GM21529 (cell line): ENCODE data around the gene RAET1L.
"Not testable (repeated sequence)": the region's sequence is repeated elsewhere in the genome, so short reads cannot be mapped to it uniquely, and the experiment has no call there.

ENCODE experiments used
- ATAC-seq: cut with Tn5 transposase; IDR thresholded peaks from one replicate; pipeline ENCODE4 v1.9.1; 2021; ENCODE audit not compliant: unreplicated experiment

RAET1L gene, protein sequence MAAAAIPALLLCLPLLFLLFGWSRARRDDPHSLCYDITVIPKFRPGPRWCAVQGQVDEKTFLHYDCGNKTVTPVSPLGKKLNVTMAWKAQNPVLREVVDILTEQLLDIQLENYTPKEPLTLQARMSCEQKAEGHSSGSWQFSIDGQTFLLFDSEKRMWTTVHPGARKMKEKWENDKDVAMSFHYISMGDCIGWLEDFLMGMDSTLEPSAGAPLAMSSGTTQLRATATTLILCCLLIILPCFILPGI

DNA sequence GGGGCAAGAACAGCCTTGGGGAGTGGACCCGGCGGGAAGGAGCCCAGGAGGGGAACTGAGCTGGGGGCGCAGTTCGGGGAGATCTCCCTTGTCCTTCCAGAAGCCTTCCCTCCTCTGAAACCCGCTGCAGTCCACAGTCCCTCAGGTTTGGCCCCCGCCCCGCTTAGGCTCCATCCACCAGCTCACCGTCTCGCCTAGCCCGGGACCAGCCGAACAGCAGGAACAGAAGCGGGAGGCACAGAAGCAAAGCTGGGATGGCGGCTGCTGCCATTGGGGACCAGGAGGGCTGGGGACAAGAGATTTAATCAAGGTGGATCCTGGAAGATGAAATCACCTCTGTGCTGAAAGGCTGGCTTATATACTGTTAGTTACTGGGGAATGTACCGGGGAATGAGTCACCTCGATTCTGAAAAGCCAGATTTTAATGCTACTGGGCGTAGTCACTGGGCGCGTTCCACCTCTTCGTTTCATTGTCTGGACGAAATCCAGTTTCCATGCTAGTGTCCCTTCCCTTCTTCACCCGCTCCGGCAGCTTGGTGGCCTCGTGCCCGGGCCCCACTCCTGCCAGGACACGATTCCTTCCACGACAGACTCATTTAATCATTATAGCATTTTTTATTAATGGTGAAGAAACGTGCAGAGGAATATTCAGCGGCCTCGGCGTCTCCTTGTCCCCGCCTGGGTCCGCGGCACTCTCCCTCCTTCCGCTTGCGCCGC lies at the start of gene RAET1L:
Gene RAET1L (minus strand): TSS at position 332 of the 717 bp plus-strand sequence. CDS start 61 bp downstream, at position 271.
- no peak for ATAC-seq

DNA sequence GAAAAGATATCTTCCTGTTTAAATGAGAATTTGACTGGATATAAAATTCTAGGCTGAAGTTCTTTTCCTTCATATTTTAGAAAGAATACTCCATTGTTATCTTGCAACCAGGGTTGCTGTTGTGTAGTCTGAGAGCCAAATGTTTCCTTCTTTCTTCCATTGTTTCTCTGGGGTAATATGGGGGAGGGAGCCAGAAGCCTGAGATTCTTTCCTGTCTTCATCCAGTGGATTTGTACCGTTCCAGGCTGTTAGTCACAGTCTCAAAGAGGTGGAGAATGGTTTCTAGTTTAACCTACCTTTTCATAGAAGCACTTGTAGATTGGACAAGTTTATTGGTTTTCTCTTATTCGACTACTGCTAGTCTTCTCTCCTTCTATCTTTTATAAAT lies 49.7 kb upstream of the RAET1L start:
- no peak for ATAC-seq

GRCh38 chr6:150074396-150075033 lies 49.2 kb upstream of the RAET1L start:
- not testable (repeated sequence) for ATAC-seq

- ATAC-seq: no peak
These were observed 46.9 kb upstream of the RAET1L start for GRCh38 chr6:150072201-150072600.

- ATAC-seq: no peak
These were observed 45.0 kb upstream of the RAET1L start for GRCh38 chr6:150070236-150070818.

DNA sequence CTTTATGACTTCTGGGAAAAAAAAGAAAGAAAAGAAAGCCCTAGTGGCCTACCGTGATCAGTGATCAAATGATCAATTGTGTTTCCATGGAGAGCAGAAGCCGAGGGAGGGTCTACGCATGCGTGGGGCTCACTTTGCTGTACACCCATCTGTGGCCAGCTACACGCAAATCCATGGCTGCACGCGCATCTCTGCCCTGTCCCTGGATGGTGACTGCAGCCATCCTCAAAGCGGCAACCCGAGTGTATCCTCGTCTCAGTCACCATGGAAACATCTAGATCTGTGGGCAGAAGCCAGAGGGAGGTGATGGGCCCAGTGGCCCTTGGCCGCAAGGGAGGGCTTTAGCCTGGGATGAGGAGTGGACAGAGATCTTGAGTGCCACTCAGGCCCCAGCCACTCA lies 44.4 kb upstream of the RAET1L start:
- ATAC-seq: no peak

- ATAC-seq: no peak
These were observed 43.7 kb upstream of the RAET1L start, which contains the start of gene ULBP3 for GRCh38 chr6:150068720-150069648. Gene ULBP3 (minus strand): TSS chr6:150069121. CDS start chr6:150069066, 55 bp downstream.

DNA sequence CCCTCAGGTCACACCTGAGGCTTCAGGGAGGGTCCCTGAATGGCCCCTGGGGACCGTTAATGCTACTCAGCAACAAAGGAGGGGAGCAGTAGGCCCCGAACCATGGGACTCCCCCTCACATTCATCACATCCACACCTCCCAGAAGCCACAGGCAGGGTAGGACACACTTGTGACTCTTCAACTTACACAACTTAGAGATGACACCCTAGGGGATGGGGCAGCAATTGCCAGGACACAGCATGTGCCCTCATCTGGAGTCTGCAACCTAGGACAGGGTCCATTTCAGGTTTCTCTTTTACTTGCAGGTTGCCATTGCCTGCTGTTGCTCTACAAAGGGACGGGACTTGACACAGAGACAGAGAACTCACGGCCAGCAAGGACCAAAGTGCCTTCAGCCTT lies 42.8 kb upstream of the RAET1L start:
- ATAC-seq: no peak

GRCh38 chr6:150065083-150065482 lies 39.8 kb upstream of the RAET1L start:
- no peak for ATAC-seq

- no peak for ATAC-seq
These were observed 38.3 kb upstream of the RAET1L start for GRCh38 chr6:150063640-150064039.

GRCh38 chr6:150059973-150060372 lies 34.6 kb upstream of the RAET1L start:
- ATAC-seq: not testable (repeated sequence)

DNA sequence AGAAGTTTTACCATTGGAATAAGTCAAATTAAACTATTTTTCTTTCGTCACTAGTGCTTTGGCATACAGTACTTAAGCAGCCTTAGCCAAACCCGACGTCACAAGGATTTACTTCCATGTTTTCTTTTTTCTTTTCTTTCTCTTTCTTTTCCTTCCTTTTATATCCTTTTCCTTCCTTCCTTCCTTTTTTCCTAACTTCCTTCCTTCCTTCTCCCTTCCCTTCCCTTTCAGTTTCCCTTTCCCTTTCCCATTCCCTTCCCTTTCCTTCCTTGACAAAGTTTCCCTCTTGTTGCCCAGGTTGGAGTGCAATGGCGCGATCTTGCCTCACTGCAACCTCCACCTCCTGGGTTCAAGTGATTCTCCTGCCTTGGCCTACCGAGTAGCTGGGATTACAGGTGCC lies 33.7 kb upstream of the RAET1L start:
- no peak for ATAC-seq

- ATAC-seq: no peak
These were observed 33.0 kb upstream of the RAET1L start for GRCh38 chr6:150058231-150058792.

DNA sequence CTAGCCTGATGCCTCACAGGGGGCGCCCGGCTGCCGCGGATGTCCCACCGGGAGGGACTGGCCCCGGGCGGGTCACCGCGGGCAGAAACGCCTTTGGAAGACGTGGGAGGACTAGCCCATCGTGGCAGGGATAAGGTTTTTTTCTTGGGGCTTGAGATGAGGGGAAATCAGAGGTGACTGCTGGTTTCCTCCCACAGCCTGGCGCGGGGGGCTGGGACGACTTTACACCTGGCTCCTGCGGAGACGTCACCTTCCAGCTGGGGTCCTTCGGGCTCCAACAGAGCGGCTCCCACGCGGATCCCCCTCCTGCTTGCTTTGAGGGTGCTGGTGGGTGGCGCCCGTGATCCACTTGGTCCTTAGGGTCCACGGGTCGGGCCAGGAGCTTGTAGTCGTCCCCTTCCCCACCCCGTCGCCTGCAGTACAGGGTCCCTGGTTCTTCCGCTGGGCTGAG lies 32.2 kb upstream of the RAET1L start:
- ATAC-seq: no peak

- no peak for ATAC-seq
These were observed 31.6 kb upstream of the RAET1L start for GRCh38 chr6:150056916-150057315.

GRCh38 chr6:150056156-150056555 lies 30.8 kb upstream of the RAET1L start:
- no peak for ATAC-seq

DNA sequence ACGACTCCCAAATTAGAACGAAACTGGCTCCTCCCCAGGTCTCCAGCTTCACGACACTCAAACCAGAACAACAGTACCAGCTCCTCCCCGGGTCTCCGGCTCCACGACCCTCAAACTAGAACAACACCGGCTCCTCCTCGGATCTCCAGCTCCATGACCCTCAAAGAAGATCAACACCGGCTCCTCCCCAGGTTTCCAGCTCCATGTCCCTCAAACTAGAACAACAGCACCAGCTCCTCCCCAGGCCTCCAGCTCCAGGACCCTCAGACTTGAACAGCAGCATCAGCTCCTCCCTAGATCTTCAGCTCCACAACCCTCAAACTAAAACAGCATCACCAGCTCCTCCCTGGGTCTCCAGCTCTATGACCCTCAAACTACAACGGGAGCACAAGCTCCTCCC lies 29.8 kb upstream of the RAET1L start:
- ATAC-seq: no peak

DNA sequence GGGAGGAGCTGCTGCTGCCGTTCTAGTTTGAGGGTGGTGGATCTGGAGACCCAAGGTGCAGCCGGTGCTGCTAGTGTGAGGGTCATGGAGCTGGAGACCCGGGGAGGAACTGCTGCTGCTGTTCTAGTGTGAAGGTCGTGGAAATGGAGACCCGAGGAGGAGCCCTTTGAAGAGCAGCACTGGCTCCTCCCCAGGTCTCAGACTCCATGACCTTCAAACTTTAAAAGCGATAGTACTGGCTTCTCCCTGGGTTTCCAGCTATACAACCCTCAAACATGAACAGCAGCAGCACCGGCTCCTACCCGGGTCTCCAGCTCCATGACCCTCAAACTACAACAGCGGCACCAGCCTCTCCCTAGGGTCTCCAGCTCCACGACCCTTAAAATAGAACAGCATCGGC lies 28.1 kb upstream of the RAET1L start:
- no peak for ATAC-seq

- ATAC-seq: no peak
These were observed 25.5 kb upstream of the RAET1L start for GRCh38 chr6:150050846-150051245.

DNA sequence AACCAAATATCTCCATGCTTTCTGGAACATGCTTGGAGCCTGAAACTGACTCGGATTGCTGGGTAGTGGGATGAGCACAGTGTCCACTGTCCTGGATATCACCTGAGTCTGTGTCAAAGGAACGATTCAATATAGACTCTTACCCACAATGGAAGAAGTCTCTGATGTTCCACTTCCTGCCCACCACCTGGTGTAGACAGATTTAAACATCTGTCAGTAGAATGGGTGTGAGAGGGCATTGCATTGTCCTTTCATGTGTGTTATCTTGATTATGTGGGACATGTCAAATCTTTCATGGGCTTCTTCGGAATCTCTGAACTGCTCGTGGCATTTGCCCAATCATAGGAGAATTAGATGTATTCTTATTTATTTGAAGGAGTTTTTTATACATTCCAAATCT lies 22.8 kb upstream of the RAET1L start:
- ATAC-seq: no peak
